Testis (tissue), 3 donors: ENCODE results near the gene WDR13. TPM values are rescaled to one million over a fixed set of nuclear protein-coding genes. Genes with fewer than 3 reads are reported as not detected.

Source experiments
- DNase-seq: peaks from one replicate; pipeline ENCODE4 v3.0.0-alpha.2; 2019
- H3K27ac ChIP-seq, 2 donors: fragments of 200-600 bp; sonication (generic); one replicate each; pipeline ENCODE4 v1.5.1; 2019
- H3K27me3 ChIP-seq: fragments of 200-600 bp; sonication (generic); one replicate; pipeline ENCODE4 v1.5.1; 2019
- H3K36me3 ChIP-seq: fragments of 200-600 bp; sonication (generic); one replicate; pipeline ENCODE4 v1.5.1; 2017; ENCODE audit warnings: low read depth; ENCODE audit errors: missing control alignments
- H3K4me1 ChIP-seq: fragments of 200-600 bp; sonication (generic); one replicate; pipeline ENCODE4 v1.5.1; 2019
- H3K4me3 ChIP-seq, 2 donors: fragments of 200-600 bp; sonication (generic); one replicate each; pipeline ENCODE4 v1.5.1; 2017 to 2019
- H3K9me3 ChIP-seq: fragments of 200-600 bp; sonication (generic); one replicate; pipeline ENCODE4 v1.5.1; 2017
- CTCF ChIP-seq, 3 experiments: fragments of 450-650 bp in 2 of 3; fragments of 200-600 bp in 1 of 3; sonication (generic) in 1 of 3; IDR thresholded peaks; one replicate each; pipeline ENCODE4 v1.5.1; 2016 to 2019; ENCODE audit warnings: antibody characterized with exemption in 3 of 3, mild to moderate bottlenecking in 2 of 3, moderate library complexity in 1 of 3
- POLR2A ChIP-seq: fragments of 450-650 bp; IDR thresholded peaks from one replicate; pipeline ENCODE4 v1.6.1; 2017; ENCODE audit warnings: antibody characterized with exemption, mild to moderate bottlenecking, moderate library complexity
- WGBS, 2 donors: methylation state at CpG; one replicate each; pipeline ENCODE4 v1.1.5; 2018; 5-methylcytosine and 5-hydroxymethylcytosine counted together
- intact Hi-C: fragments of 100-400 bp; cut with DNase I; formaldehyde crosslinking; loops from one replicate; pipeline ENCODE4 v1.15.1; 2023; ENCODE audit warnings: low total_unique reads
- polyA plus RNA-seq: library from polyadenylated mRNA; stranded (reverse); fragments of 350-450 nt; fragmentation: Illumina TruSeq; extraction: RNeasy Lipid Tissue Mini Kit (QIAGEN cat#74804); gene quantifications from one replicate; pipeline ENCODE4 v1.2.3, GENCODE V29; 2014; ENCODE audit warnings: low read depth, low replicate concordance; ENCODE audit not compliant: insufficient read depth
- total RNA-seq, 2 donors: library from RNA; depleted of rRNA; stranded (reverse); fragments of >200 nt; gene quantifications; one replicate each; pipeline ENCODE4 v1.2.3, GENCODE V29; 2016

The WDR13 gene
- total and polyA plus RNA-seq, 3 donors from 2014 or later: 69.6 to 148 (median 109) TPM

GRCh38 chrX:48598614-48599013, 1.3 kb downstream of the WDR13 start:
- Histone ChIP-seq H3K4me1 (peaks cover 5% of the 10 kb centered on the region), H3K36me3 (no peaks in the 10 kb centered on the region), H3K9me3 (no peaks in the 10 kb centered on the region), H3K27me3 (no peaks in the 10 kb centered on the region), H3K27ac (no peak overlapping the region), H3K4me3 (no peak overlapping the region)
- TF ChIP-seq POLR2A (no peak), CTCF (IDR thresholded peaks at IDR 0.05) (no peak)
- intact Hi-C loops: no loop called here
- WGBS, 2 donors: 8 to 55% methylated on average over 2 to 21 of the region's 25 CpGs
- no peak for DNase-seq

GRCh38 chrX:48599341-48599740, 2.0 kb downstream of the WDR13 start:
- WGBS, 2 donors: 92 to 95% methylated on average over 7 to 19 of the region's 20 CpGs
- DNase-seq: no peak
- Histone ChIP-seq H3K36me3 (no peaks in the 10 kb centered on the region), H3K4me3 (no peak overlapping the region), H3K27ac (no peak overlapping the region), H3K9me3 (no peaks in the 10 kb centered on the region), H3K27me3 (no peaks in the 10 kb centered on the region), H3K4me1 (peaks cover 5% of the 10 kb centered on the region)
- TF ChIP-seq POLR2A (no peak), CTCF (IDR thresholded peaks at IDR 0.05) (no peak)
- intact Hi-C loops: no loop called here

GRCh38 chrX:48600226-48600625, 2.9 kb downstream of the WDR13 start:
- intact Hi-C loops: no loop called here
- 78 to 93% methylated on average over 1 to 3 of the region's 19 CpGs for WGBS, 2 donors
- H3K36me3 ChIP-seq: no peaks in the 10 kb centered on the region
- TF ChIP-seq CTCF (IDR thresholded peaks at IDR 0.05): no peak
- no peak for TF ChIP-seq POLR2A
- peaks cover 5% of the 10 kb centered on the region for H3K4me1 ChIP-seq
- no peak overlapping the region for H3K27ac ChIP-seq
- no peaks in the 10 kb centered on the region for H3K27me3 ChIP-seq
- DNase-seq: no peak
- H3K4me3 ChIP-seq: no peak overlapping the region
- H3K9me3 ChIP-seq: no peaks in the 10 kb centered on the region

GRCh38 chrX:48601741-48602394, 4.6 kb downstream of the WDR13 start:
- peaks cover 2% of the 10 kb centered on the region for H3K4me1 ChIP-seq
- 84 to 100% methylated on average over 2 to 10 of the region's 17 CpGs for WGBS, 2 donors
- intact Hi-C loops: no loop called here
- DNase-seq: no peak
- no peak overlapping the region for H3K4me3 ChIP-seq
- H3K27ac ChIP-seq: no peak overlapping the region
- H3K27me3 ChIP-seq: no peaks in the 10 kb centered on the region
- no peaks in the 10 kb centered on the region for H3K36me3 ChIP-seq
- TF ChIP-seq POLR2A: no peak
- TF ChIP-seq CTCF (IDR thresholded peaks at IDR 0.05): no peak
- no peaks in the 10 kb centered on the region for H3K9me3 ChIP-seq

GRCh38 chrX:48604701-48605100, 7.4 kb downstream of the WDR13 start:
- intact Hi-C loops: no loop called here
- no peak for DNase-seq
- 91% methylated on average over 7 of the region's 16 CpGs; no CpG with 5 or more reads in 1 of the 2 donors for WGBS, 2 donors
- H3K9me3 ChIP-seq: no peaks in the 10 kb centered on the region
- no peaks in the 10 kb centered on the region for H3K4me1 ChIP-seq
- no peaks in the 10 kb centered on the region for H3K27me3 ChIP-seq
- no peak overlapping the region for H3K4me3 ChIP-seq
- no peak overlapping the region for H3K27ac ChIP-seq
- H3K36me3 ChIP-seq: no peaks in the 10 kb centered on the region
- TF ChIP-seq POLR2A (no peak), CTCF (IDR thresholded peaks at IDR 0.05) (no peak)
